ENCODE measurements around the gene XXYLT1.
"Not testable (repeated sequence)": the region's sequence is repeated elsewhere in the genome, so short reads cannot be mapped to it uniquely, and the experiment has no call there.

Gene XXYLT1

GRCh38 chr3:195250473-195251251 lies 20.3 kb downstream of the XXYLT1 start:
- DNase-seq, result no peak

GRCh38 chr3:195249858-195250464 lies 21.0 kb downstream of the XXYLT1 start:
- DNase-seq, result no peak

DNA sequence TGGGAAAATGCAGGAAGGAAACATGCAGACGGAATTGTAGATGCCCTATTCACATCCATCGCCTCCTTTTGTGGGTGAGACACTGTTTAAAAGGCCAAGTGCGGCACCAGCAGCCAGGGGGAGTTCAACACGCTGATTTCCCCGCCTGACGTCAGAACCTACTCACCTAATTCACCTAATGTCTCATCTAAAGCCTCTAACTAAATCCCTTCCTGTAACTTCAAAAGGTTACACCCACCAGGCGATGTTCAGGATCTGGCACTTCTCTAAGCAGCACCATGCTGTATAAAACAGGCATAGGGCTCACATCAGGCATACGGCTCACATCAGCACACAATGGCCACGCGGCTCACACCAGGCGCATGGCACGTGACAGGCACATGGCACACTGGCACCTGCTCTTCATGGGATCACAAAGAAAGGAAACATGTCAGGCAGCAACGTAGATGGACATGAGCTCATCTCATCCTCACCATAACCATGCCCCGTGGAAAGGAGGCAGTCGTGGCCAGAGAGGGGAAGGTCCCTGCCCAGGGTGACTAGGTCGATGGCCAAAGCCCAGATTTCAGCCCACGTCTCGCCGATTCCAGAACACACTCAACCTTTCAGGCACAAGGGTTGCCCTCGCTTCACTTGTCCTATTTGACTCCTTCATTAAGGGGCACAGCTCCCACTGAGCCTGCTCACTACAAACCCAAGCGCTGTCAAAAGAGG lies 21.7 kb downstream of the XXYLT1 start:
- no peak for DNase-seq

- no peak for DNase-seq
Measured at GRCh38 chr3:195248281-195248680, 22.7 kb downstream of the XXYLT1 start.

- DNase-seq, result no peak
Measured at GRCh38 chr3:195247863-195248189, 23.1 kb downstream of the XXYLT1 start.

GRCh38 chr3:195247086-195247862 lies 23.7 kb downstream of the XXYLT1 start:
- no peak for DNase-seq

GRCh38 chr3:195246581-195246995 lies 24.4 kb downstream of the XXYLT1 start:
- no peak for DNase-seq

- no peak for DNase-seq
Measured at GRCh38 chr3:195245531-195245951, 25.4 kb downstream of the XXYLT1 start.

- no peak for DNase-seq
Measured at GRCh38 chr3:195241592-195242355, 29.2 kb downstream of the XXYLT1 start.

- no peak for DNase-seq
Measured at GRCh38 chr3:195240939-195241338, 30.0 kb downstream of the XXYLT1 start.

DNA sequence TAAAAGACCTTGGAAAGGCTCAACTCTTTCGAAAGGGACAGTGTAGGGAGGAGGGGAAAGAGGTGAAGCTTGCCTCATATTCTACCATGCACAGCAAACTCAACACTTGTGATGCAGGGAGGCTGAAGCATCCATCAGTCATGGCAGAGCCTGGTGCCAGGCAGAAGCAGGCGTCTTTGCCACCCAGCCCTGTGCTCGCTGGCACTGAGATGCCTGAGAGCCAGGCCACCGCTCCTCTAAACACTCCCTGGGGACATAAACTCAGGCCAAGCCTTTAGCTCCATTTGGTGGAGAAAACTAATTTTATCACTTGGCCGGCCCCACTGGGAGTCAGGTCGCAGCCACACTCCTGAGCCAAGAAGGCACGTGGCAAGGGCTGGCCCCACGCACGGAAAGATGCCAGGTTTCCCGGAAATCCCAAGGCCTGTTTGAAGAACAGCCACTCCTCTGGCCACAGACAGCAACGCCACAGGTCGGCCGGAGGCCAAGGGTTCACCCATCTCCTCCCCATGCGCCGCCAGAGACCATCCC lies 30.7 kb downstream of the XXYLT1 start:
- no peak for DNase-seq

DNA sequence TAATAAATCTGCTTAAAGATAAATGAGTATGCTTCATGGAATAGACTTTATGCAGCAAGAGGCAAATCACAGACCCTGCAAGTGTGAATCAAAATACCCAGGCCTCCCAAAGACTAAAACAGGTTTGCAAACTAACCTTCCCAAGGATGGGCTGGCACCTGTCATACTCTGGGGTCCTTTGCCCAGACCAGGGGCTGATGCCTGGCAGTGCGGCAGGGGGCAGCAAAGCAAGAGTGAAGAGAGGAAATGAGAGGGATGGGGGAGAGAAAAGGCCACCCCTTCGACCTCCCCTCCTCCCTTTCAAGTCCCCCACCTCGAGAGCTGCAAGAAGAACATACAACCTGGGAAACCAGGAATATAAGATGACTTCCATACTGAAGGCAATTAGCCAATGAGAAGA lies 31.8 kb downstream of the XXYLT1 start:
- no peak for DNase-seq

DNA sequence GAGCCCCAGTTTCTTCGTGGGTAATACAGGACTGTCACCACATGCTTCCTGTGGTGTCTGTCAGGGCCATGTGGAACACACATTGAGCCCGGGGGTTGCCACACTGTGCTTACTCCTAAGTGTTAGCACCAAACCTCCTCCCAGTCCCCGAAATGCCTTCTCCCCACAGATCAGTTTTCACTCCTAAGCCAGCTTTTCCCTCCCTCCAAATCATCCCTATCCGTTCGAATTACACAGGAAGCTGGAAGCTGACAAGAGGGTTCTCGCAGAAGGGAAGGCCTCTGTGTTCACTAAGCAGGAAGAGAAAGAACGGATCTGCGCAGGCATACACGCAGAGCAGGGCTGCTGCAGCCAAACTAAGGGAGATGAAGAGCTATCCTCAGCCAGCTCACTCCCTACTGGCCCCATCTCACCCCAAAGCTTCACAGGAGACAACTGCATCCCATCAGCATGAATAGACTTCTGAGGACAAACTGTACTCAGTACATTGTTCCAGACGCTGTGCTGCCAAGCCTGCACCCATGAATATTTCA lies 32.3 kb downstream of the XXYLT1 start:
- DNase-seq, result no peak

DNA sequence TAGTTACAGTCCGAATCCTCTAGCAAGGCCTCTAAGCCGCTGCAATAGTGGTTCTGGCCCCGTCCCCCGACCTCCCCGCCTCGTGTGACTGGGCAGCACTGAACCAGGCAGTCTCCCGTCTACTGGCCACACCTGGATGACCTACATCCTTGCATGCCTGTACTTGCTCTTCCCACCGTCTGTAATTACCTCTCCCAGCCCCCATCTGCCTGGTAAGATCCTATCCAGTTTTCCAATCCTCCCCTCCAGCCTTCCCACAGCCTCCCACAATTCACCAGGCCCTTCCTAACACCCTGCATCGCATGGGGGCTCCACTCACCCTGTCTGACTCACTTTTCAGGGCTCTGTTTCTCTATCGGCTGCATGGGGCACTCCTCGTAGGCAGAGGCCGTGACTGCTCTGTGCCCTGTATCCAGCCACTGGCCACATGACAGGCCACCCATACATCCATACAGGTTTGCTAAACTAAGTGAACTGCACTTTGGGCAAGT lies 32.8 kb downstream of the XXYLT1 start:
- no peak for DNase-seq

GRCh38 chr3:195236801-195237570 lies 34.0 kb downstream of the XXYLT1 start:
- no peak for DNase-seq

DNA sequence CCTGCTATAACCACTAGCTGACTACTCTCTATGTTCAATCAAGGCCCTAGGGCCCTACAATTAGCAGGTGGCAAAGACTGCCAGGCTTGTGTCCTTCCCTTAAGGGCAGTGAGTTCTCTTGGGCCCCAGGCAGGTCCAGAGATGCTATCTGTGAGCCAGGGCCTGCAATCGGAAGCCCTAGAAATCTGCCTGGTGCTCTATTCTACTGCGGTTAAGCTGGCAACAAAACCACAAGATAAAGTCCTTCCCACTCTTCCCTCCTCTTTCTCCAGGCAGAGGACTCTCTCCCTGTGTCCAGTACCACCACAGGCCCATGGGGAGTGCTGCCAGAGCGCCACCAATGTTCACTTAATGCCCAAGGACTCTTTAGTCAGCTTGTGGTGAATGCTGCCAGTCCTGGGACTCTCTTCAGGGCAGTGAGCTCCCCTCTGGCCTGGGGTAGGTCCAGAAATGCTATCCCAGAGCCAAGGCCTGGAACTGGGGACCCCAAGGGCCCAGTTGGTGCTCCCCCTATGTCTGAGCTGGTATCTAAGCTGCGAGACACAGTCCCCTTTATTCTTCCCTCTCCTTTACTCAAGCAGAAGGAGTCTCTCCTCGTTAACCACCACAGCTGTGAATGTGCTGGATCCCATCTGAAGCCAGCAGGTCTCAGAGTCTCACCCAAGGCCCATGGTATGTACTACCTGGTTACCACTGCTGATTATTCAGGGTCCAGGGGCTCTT lies 34.7 kb downstream of the XXYLT1 start:
- DNase-seq, result no peak

- DNase-seq, result no peak
Measured at GRCh38 chr3:195230244-195230643, 40.7 kb downstream of the XXYLT1 start.

DNA sequence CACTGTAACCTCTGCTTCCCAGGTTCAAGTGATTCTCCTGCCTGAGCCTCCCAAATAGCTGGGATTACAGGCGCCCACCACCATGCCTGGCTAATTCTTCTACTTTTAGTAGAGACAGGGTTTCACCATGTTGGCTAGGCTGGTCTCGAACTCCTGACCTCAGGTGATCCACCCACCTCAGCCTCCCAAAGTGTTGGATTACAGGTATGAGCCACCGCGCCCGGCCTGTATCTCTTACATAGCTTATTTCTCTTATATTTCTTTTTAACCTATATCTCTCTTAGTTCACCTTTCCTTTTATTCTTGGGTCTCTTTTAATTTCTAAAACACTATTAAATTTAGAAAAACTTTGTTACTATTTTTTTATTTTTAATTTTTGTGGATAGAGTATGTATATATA lies 42.1 kb downstream of the XXYLT1 start:
- DNase-seq, result not testable (repeated sequence)

DNA sequence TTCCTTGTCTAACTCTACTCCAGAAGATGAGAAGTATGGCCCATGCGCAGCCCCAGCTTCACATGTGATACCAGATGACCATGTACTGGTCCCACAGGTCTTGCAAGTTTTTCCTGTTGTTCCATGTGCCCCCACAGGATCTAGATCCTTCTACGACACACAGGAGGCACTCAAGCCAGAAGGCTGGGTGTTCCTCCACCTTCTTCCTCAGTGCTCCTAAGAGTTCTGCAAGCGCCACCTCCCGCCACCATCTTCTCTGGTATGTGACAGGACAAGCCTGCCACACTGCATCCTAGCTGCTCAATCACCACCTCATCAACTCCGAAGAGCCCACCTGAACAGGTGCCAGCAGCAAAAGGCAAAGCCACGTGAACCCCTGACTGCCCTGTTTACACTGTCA lies 43.1 kb downstream of the XXYLT1 start:
- DNase-seq, result no peak

DNA sequence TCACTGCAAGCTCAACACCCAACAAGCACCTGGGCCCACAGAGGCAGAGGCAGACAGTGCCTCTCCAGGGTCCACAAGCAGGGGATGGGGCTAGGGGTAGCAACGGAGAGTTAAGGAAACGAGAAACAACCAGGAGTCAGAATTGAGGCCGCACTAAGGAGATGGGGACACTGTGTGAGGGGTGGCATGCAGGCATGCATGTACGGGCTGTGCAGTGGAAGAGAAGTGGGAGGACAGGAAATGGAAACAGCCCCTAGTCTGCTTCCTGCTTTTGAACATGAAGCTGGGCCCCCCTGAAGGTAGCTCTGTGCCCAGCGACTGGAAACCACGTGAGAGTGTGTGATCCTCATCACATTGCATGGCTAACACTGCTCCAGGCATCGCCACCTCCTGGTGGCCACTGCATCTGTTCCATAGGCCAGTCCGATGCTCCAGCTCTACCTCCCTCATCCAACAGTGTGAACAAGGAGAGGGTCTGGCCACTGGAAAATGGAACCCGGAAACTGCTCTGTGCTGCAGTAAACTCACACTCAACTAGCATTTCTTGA lies 44.0 kb downstream of the XXYLT1 start:
- DNase-seq, result peak; percentile 15
